ENCODE measurements around the gene NOL7. TPM values are rescaled to one million over a fixed set of nuclear protein-coding genes. Genes with fewer than 3 reads are reported as not detected.
A peak's percentile ranks its signal among the peaks of the same experiment; 100 is the strongest.

The NOL7 gene
- total and polyA plus RNA-seq, 9 of the 15 experiments (the other 6 are each of a cell fraction or from before 2014, with no cell fraction given) = 19.4 to 235 (median 157) TPM

GRCh38 chr6:13614926-13615791 is at the start of gene NOL7 (continued):
- TF ChIP-seq, protein P1, sequence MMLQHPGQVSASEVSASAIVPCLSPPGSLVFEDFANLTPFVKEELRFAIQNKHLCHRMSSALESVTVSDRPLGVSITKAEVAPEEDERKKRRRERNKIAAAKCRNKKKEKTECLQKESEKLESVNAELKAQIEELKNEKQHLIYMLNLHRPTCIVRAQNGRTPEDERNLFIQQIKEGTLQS (IDR thresholded peaks at IDR 0.05) = no peak
- TF ChIP-seq, protein P1 (CRISPR knock-in tag; conservative IDR thresholded peaks at IDR 0.05) = peak; percentile 87; the same call in 1 of the 2 replicates
- TF ChIP-seq NFIC (IDR thresholded peaks at IDR 0.05) = peak; percentile 64
- TF ChIP-seq HOXB6 (CRISPR knock-in tag; IDR thresholded peaks at IDR 0.05; ENCODE audit: borderline replicate concordance) = no peak
- no peak for TF ChIP-seq ZNF707 (CRISPR knock-in tag; conservative IDR thresholded peaks at IDR 0.05)
- peak; percentile 73; the same call in 1 of the 2 replicates for TF ChIP-seq ZNF165 (CRISPR knock-in tag; IDR thresholded peaks at IDR 0.05; ENCODE audit: borderline replicate concordance)
- TF ChIP-seq MTA2 (IDR thresholded peaks at IDR 0.05; ENCODE audit: low read depth) = peak; percentile 83
- TF ChIP-seq SRSF9 (IDR thresholded peaks at IDR 0.05; ENCODE audit: borderline replicate concordance, low read depth, low read length) = no peak
- no peak for TF ChIP-seq RFX7 (CRISPR knock-in tag; IDR thresholded peaks at IDR 0.05)
- peak; percentile 87 for TF ChIP-seq MBD2 (IDR thresholded peaks at IDR 0.05; ENCODE audit: borderline replicate concordance, low read depth)
- peak; percentile 27 for TF ChIP-seq PRPF4 (IDR thresholded peaks at IDR 0.05; ENCODE audit: insufficient read depth, low read depth, low read length, poor library complexity, severe bottlenecking)
- TF ChIP-seq SLC30A9 (CRISPR knock-in tag; IDR thresholded peaks at IDR 0.05) = no peak
- TF ChIP-seq, protein P2, sequence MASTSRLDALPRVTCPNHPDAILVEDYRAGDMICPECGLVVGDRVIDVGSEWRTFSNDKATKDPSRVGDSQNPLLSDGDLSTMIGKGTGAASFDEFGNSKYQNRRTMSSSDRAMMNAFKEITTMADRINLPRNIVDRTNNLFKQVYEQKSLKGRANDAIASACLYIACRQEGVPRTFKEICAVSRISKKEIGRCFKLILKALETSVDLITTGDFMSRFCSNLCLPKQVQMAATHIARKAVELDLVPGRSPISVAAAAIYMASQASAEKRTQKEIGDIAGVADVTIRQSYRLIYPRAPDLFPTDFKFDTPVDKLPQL (IDR thresholded peaks at IDR 0.05; ENCODE audit: extremely low read depth, insufficient read length) = no peak
- TF ChIP-seq HMGN3 (IDR thresholded peaks at IDR 0.05; ENCODE audit: borderline replicate concordance, extremely low read depth, insufficient read length, low read depth, low read length) = peak; percentile 63
- TF ChIP-seq SMAD1 (IDR thresholded peaks at IDR 0.05; ENCODE audit: low read depth, low read length, partially characterized antibody) = peak; percentile 64
- TF ChIP-seq PHTF2 (CRISPR knock-in tag; IDR thresholded peaks at IDR 0.05) = no peak
- no peak for TF ChIP-seq TAL1 (IDR thresholded peaks at IDR 0.05)
- TF ChIP-seq MEF2A (IDR thresholded peaks at IDR 0.05; ENCODE audit: control insufficient read depth, low read depth, low read length) = peak; percentile 66; the same call in 1 of the 2 replicates
- no peak for TF ChIP-seq NR1H2 (CRISPR knock-in tag; IDR thresholded peaks at IDR 0.05)
- peak in 2 of 3 experiments; percentile 16 to 86; a peak in 2 of 6 replicates for TF ChIP-seq ZBTB11 (CRISPR knock-in tag; IDR thresholded peaks at IDR 0.05)
- TF ChIP-seq ELF2 (CRISPR knock-in tag; IDR thresholded peaks at IDR 0.05) = peak; percentile 89
- TF ChIP-seq BHLHE40 (IDR thresholded peaks at IDR 0.05; ENCODE audit: low read length) = peak; percentile 52
